ENCODE results near the gene IGHMBP2. TPM values are rescaled to one million over a fixed set of nuclear protein-coding genes. Genes with fewer than 3 reads are reported as not detected.

IGHMBP2 gene
- total RNA-seq, 1 donor from 2014 or later = 30.1 TPM

DNA sequence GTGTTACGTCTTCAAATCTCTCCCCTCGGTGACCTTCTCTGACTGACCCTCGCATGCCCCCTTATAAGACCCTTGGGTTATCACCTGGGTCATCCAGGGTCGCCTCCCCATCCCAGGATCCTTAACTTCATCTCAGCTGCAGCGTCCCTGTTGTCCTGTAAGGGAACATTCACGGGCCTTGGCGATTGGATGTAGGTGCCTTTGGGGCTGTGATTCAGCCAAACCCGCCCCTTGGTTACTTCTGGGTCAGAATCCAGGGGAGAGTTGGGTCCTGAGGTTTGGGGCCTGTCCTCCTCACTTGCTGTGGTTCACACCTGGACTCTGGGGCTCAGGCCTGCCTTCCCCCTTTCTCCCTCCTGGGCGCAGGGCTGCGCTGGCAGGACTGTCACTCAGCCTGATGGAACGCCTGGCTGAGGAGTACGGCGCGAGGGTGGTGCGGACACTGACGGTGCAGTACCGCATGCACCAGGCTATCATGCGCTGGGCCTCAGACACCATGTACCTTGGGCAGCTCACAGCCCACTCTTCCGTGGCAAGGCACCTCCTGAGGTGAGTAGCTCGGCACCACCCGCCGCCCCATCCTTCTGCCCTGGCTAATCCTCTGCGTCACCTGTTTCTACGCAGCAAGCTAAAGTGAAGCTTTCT is 29.4 kb downstream of the IGHMBP2 start:
- Mint-ChIP-seq H3K27me3 (ENCODE audit: low read depth) (no peaks in the 10 kb centered on the region), H3K4me3 (no peak overlapping the region), H3K27ac (ENCODE audit: unreplicated experiment) (no peak overlapping the region), H3K36me3 (ENCODE audit: low read depth) (peaks cover 11% of the 10 kb centered on the region), H3K4me1 (no peaks in the 10 kb centered on the region), H3K9me3 (no peaks in the 10 kb centered on the region)
- no peak for DNase-seq (ENCODE audit: low read depth, low spot score)
- TF ChIP-seq, protein P1, sequence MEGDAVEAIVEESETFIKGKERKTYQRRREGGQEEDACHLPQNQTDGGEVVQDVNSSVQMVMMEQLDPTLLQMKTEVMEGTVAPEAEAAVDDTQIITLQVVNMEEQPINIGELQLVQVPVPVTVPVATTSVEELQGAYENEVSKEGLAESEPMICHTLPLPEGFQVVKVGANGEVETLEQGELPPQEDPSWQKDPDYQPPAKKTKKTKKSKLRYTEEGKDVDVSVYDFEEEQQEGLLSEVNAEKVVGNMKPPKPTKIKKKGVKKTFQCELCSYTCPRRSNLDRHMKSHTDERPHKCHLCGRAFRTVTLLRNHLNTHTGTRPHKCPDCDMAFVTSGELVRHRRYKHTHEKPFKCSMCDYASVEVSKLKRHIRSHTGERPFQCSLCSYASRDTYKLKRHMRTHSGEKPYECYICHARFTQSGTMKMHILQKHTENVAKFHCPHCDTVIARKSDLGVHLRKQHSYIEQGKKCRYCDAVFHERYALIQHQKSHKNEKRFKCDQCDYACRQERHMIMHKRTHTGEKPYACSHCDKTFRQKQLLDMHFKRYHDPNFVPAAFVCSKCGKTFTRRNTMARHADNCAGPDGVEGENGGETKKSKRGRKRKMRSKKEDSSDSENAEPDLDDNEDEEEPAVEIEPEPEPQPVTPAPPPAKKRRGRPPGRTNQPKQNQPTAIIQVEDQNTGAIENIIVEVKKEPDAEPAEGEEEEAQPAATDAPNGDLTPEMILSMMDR (conservative IDR thresholded peaks at IDR 0.05) = no peak

DNA sequence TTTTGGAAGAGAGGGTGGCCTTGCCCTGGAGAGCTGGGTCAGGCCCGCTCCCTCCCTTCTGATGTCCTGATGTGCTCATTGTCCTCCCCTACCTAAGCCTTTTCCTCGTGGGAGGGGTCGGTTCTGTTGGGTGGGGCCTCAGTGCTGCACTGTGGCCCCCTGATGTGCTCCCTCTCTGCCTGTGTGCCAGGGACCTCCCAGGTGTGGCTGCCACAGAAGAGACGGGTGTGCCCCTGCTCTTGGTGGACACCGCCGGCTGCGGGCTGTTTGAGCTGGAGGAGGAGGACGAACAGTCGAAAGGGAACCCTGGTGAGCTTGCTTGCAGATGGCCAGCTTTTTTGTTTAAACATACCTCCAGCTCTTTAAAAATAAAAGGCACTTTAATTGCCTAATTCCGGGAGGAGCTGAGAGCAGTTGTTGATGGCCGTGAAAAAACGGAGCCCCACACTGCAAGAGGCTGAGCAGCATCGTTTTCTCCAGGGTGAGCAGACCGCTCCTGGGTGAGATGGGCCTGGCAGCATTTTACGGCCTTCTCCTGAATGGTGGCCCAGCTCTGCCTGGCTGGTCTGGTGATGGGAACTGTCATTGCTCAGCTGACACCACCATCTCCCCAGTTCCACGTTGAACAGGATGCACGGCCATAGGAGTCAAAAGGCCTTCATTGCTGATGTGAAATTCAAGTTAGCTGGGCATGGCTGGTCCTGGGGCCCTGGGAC is 30.1 kb downstream of the IGHMBP2 start:
- Mint-ChIP-seq H3K36me3 (ENCODE audit: low read depth) (peaks cover 11% of the 10 kb centered on the region), H3K4me1 (no peaks in the 10 kb centered on the region), H3K4me3 (no peak overlapping the region), H3K27ac (ENCODE audit: unreplicated experiment) (no peak overlapping the region), H3K9me3 (no peaks in the 10 kb centered on the region), H3K27me3 (ENCODE audit: low read depth) (no peaks in the 10 kb centered on the region)
- TF ChIP-seq, protein P1 (conservative IDR thresholded peaks at IDR 0.05) = no peak
- no peak for DNase-seq (ENCODE audit: low read depth, low spot score)

DNA sequence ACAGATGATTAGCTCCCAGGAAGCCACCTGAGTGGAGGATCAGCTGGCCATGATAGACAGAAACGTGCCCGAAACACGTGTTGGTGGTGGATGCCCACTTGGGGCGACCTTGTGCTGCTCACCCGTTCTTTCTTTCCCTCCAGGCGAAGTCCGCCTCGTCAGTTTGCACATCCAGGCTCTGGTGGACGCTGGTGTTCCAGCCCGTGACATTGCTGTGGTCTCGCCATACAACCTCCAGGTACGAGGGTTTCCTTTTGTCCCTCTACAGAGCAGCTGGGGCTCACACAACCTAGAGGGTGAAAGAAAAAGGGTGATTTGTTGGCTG is 30.6 kb downstream of the IGHMBP2 start:
- Mint-ChIP-seq H3K9me3 (no peaks in the 10 kb centered on the region), H3K4me1 (no peaks in the 10 kb centered on the region), H3K27ac (ENCODE audit: unreplicated experiment) (no peak overlapping the region), H3K27me3 (ENCODE audit: low read depth) (no peaks in the 10 kb centered on the region), H3K36me3 (ENCODE audit: low read depth) (peaks cover 11% of the 10 kb centered on the region), H3K4me3 (no peak overlapping the region)
- TF ChIP-seq, protein P1 (conservative IDR thresholded peaks at IDR 0.05) = no peak
- DNase-seq (ENCODE audit: low read depth, low spot score) = no peak

DNA sequence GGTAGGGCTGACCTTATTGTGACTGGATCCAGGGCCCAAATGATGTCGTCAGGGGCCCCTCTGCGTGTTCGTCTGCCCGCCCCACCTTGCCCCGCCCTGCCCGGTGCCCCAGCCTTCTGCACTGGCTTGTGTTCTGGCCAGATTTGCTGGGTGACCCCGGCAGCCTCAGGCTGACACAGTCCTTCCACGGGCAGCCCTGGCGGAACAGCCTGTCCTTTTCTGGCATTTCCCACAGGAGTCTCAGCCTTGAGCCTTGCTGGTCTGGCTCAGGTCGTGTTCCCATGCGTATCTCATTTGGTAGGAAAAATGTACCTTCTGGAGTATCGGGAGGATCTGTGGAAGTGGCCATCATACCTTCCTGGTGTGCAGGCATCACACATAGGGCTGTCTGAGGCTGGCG is 31.0 kb downstream of the IGHMBP2 start:
- no peak overlapping the region for H3K4me3 Mint-ChIP-seq
- H3K27me3 Mint-ChIP-seq (ENCODE audit: low read depth) = no peaks in the 10 kb centered on the region
- H3K4me1 Mint-ChIP-seq = no peaks in the 10 kb centered on the region
- peaks cover 11% of the 10 kb centered on the region for H3K36me3 Mint-ChIP-seq (ENCODE audit: low read depth)
- DNase-seq (ENCODE audit: low read depth, low spot score) = no peak
- H3K9me3 Mint-ChIP-seq = no peaks in the 10 kb centered on the region
- no peak overlapping the region for H3K27ac Mint-ChIP-seq (ENCODE audit: unreplicated experiment)
- TF ChIP-seq, protein P1 (conservative IDR thresholded peaks at IDR 0.05) = no peak

GRCh38 chr11:68935066-68935465 is 31.4 kb downstream of the IGHMBP2 start:
- DNase-seq (ENCODE audit: low read depth, low spot score) = no peak
- TF ChIP-seq, protein P1 (conservative IDR thresholded peaks at IDR 0.05) = no peak
- no peaks in the 10 kb centered on the region for H3K9me3 Mint-ChIP-seq
- H3K36me3 Mint-ChIP-seq (ENCODE audit: low read depth) = peaks cover 9% of the 10 kb centered on the region
- no peak overlapping the region for H3K27ac Mint-ChIP-seq (ENCODE audit: unreplicated experiment)
- no peak overlapping the region for H3K4me3 Mint-ChIP-seq
- no peaks in the 10 kb centered on the region for H3K27me3 Mint-ChIP-seq (ENCODE audit: low read depth)
- H3K4me1 Mint-ChIP-seq = no peaks in the 10 kb centered on the region

All from neural crest cell (in vitro differentiated cells).